NCI-H2196 treated with DMSO at 0.1 percent for 48 hours (cell line): ENCODE measurements around the gene COL25A1.

ENCODE experiments used
- DNase-seq: peaks from one replicate; lab custom pipeline; 2025; ENCODE audit not compliant: unreplicated experiment; lab: John Stamatoyannopoulos, UW

The COL25A1 gene

GRCh38 chr4:108783665-108784463, 518.6 kb downstream of the COL25A1 start:
- no peak for DNase-seq

- DNase-seq: no peak
Measured at GRCh38 chr4:108779958-108780357, 522.5 kb downstream of the COL25A1 start.

- DNase-seq: no peak
Measured at GRCh38 chr4:108777388-108777787, 525.1 kb downstream of the COL25A1 start.

GRCh38 chr4:108775921-108776320, 526.5 kb downstream of the COL25A1 start:
- DNase-seq: no peak

GRCh38 chr4:108774809-108775530, 527.5 kb downstream of the COL25A1 start:
- DNase-seq: no peak

GRCh38 chr4:108772402-108772801, 530.1 kb downstream of the COL25A1 start:
- DNase-seq: no peak

GRCh38 chr4:108766058-108766457, 536.4 kb downstream of the COL25A1 start:
- no peak for DNase-seq

GRCh38 chr4:108763986-108764385, 538.5 kb downstream of the COL25A1 start:
- DNase-seq: no peak

GRCh38 chr4:108763226-108763593, 539.2 kb downstream of the COL25A1 start:
- DNase-seq: no peak

- no peak for DNase-seq
Measured at GRCh38 chr4:108762559-108763225, 539.8 kb downstream of the COL25A1 start, which contains the start of gene ETNPPL. Gene ETNPPL (minus strand): TSS chr4:108763053. CDS start chr4:108762898, 155 bp downstream.
